HG03457 (cell line): ENCODE measurements around the gene AGAP9.
"Not testable (repeated sequence)": the region's sequence is repeated elsewhere in the genome, so short reads cannot be mapped to it uniquely, and the experiment has no call there.

Experiments
- ATAC-seq: cut with Tn5 transposase; IDR thresholded peaks from one replicate; pipeline ENCODE4 v1.9.1; 2021; ENCODE audit warnings: moderate number of reproducible peaks; ENCODE audit not compliant: unreplicated experiment

The AGAP9 gene

DNA sequence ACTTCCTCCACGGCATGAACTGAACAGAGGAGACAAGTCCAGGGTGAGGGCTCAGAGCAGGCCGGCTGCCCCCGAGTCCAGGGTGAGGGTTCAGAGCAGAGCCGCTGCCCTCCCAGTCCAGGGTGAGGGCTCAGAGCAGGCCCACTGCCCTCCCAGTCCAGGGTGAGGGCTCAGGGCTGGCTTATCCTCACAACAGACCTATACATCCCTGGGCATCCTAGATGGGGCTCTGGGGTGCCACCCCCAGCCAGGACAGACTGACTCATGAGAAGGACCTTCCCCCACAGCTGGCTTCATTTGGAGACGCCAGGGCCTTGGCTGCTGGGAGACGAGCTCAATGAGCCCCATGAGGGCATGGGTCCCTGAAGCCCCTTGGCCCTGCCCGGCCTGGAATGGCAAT lies 33.8 kb downstream of the AGAP9 start:
- ATAC-seq = not testable (repeated sequence)

DNA sequence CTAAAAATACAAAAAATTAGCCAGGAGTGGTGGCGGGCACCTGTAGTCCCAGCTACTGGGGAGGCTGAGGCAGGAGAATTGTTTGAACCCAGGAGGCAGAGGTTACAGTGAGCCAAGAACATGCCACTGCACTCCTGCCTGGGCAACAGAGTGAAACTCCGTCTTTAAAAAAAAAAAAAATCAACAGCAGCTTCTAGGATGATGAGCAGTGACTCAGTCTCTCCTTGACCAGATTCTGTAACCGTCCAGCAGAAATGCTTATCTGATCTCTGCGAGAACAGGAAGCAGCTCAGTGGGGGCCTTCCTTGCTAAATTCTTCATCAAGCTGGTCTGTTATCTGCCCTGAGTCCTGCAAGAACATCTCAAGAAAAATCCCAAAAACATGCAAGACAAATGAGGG lies 37.5 kb downstream of the AGAP9 start:
- not testable (repeated sequence) for ATAC-seq

DNA sequence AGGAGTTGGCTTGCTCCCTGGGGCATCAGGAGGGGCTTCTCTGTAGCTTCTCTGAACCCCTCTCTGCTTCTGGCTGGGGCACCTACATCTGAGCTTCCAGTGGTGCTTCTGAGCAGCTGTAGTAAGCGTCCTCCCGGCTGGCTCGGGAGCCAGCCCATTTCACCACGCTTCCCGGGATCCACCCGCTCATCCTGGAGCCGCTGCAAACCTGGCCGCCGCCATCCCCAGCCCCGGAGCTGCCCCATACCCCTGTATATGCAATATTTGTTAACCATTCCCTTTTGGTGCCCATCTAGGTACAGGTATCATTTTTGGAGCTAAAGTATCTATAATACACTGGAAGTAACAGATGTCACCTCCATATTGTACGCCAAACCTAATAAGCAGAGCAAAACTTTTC lies 38.7 kb downstream of the AGAP9 start:
- not testable (repeated sequence) for ATAC-seq

DNA sequence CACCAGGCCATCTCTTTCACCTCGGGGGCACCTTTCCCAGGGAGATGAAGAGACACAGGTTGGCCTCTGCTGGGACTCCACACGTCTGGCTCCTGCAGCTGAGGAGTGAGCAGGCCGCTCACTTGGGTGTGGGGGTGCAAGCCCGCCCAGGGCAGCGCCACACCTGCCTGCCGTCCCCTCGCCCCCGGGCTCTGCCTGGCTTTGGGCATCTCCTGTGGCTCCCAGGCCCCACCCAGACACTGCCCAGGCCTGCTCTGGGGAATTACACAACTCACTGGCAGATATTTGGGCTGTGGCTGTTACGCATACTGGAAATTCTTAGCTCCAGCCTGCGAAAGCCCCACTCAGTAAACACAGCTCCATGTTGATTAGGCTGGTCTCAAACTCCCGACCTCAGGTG lies 39.5 kb downstream of the AGAP9 start, which contains the start of gene ANXA8:
Gene ANXA8 (minus strand): TSS at position 193 of the 400 bp plus-strand sequence. CDS start 182 bp downstream, at position 11.
- ATAC-seq = not testable (repeated sequence)

DNA sequence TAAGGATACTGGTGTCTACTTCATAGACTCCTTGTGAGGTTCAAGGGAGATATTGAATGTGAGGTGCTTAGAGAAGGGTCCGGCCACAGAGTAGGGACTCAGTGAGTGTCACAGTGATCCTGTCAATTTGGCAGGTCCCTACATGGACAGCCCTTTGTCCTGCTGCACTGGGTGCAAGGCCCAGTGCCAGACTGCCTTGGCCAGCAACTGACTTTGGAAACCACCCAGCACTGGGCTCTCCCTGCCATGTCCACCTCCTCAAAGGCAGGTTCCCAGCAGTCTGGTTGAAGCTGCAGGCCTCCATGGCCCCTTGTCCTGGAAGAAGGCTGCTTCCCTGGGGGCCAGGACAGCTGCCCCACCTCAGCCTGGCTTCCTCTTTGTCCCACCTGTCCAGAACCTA lies 41.1 kb downstream of the AGAP9 start:
- ATAC-seq = not testable (repeated sequence)

DNA sequence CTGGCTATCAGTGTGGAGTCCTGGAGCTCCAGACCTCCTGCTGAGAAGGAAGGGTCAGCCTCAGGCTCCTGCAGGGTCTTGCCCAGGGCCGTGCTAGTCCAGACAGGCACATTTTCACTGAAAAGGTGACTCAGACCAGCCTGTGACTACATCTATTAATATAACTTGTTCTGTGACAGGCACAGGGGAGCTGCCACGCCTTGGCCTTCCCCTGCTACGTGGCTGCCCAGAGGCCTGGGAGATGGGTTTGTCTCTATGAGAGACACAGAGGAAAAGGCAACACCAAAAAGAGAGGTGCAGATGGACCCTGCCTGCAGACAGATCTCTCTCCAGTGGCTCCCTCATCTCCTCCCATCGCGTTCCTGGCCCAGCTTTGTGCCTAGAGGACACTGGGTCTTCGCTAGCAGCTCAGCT lies 41.7 kb downstream of the AGAP9 start:
- ATAC-seq = not testable (repeated sequence)

DNA sequence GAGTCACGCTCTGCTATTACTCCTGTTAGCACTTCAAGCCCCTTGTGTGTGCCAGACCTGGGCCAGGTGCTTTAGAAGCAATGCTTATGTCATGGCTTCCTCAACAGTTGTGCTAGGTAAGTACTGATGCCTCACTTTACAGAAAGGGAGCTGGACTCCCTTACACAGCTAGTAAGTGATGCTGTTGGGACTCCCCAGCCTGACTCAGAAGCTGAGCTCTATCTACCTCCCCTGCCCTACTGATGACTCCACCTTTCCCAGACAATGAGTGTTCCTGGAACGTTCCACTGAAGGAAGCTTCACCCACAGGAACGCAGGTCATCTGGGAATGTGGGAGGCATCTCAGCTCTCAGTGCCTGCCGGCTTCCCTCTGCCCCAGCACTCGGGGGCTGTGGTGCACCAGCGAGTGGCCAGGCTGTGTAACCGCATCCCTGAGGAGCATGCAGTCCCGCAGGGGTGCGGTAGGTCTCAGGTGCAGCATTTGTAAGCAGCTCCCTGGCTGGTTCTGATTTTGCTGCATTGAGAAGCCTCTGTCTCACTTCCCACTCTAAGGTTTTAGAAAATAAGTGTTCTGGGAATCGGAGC lies 42.2 kb downstream of the AGAP9 start:
- not testable (repeated sequence) for ATAC-seq

DNA sequence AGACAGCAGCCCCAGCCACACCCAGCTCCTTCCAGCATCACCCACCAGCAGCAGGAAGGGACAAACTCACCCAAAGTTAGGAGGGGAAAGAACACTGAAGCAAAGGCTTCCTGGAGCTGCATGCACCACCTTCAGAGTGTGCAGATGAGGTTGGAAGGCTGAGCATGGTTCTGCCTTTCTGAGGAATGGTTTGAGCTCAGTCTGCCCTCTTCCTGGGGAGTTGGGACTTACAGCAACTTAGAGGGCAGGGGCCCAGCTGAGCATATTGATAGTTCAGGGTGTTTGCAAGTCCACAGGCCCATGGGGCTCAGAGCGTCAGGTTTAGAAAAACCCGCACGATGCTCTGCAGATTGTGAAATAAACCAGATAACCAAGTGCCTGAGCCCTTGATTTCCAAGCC lies 43.3 kb downstream of the AGAP9 start:
- not testable (repeated sequence) for ATAC-seq

DNA sequence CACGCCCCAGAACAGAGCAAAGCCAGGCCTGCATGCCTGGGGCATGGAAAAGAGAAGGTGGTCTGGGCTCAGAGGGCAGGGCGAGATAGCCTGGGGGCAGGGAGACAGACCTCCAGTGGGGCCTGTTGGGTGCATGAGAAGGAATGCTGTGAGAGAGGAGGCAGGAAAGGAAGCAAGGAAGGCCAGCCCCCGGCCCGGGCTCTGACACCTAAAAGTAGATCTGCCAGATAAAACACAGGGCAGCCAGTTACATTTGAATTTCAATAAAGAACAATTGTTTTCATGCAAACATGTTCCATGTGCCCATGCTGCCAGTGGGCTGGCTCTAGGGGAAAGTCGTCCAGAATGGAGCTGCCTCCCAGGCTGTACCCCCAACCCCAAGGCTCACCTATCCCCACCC lies 45.3 kb downstream of the AGAP9 start:
- not testable (repeated sequence) for ATAC-seq

DNA sequence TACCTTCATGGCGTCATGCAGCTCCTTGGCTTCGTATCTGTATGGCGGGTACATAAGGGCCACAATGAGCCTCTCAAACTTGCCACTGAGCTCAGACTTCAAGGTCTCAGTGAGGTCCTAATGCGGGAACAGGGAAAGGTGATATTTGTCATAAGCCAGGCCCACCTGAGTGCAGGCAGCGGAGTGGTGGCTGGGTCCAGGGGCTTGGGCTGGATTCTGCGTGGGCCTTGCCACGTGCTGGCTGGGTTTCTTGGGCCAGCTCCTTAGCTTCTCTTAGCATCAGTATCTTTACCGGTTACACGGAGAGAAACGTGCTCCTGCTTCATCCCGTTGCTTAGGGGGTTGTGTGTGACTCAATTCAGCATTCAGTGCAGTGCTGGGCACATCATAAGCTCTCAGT lies 46.4 kb downstream of the AGAP9 start:
- not testable (repeated sequence) for ATAC-seq

DNA sequence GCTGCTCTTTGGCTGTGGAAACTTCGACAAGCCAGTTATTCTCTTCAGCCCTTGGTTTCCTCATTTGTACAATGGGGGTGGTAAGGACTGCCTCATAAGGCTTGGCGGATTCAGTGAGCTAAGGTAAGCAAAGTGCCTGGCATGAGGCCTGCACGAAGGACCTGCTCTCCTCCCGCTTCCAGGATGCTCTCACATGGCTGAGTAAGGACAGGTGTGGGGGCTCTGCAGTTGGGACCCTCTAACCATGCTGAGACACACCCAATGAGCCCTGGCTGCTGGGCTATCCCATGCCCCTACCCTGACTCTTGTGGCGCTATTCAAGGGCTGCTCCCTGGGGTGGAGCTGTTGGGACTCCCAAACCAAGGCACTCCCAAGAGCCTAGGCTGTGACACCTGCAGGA lies 48.3 kb downstream of the AGAP9 start:
- ATAC-seq = not testable (repeated sequence)

DNA sequence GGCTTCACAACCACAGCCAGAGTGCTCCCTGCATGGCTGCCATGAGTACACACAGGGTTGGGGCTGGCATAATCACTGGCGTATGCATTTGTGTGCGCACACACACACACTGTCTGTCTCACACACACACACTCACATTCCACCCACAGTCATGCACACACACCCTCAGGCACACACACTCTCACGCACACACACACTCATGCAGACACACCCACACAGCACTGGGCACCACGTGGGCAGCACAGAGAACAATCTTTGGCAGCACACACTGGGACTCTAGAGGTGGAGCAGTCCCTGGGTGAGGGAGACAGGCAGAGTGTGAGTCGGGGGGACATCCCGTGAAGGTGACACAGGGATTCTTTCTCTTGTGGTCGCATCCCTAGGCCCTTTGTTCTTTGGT lies 49.9 kb downstream of the AGAP9 start:
- ATAC-seq = not testable (repeated sequence)

DNA sequence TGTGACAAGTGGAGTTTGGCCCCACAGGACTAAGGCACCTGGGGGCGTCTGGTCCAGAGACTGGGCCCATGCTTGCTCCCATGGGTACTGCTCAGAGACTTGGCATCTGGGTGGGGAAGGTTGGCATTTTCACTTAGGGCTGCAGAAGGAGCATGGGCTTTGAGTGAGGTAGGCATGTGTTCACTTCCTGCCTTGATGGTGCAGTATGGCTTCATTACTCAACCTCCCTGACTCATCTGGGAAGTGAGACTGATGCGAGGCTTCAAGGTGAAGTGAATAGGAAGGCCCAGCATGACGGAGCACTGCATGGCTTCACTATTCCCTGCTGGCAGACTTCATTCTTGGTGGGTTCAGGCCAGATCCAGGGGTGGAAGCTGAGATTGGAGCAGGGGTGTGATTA lies 50.8 kb downstream of the AGAP9 start:
- not testable (repeated sequence) for ATAC-seq

DNA sequence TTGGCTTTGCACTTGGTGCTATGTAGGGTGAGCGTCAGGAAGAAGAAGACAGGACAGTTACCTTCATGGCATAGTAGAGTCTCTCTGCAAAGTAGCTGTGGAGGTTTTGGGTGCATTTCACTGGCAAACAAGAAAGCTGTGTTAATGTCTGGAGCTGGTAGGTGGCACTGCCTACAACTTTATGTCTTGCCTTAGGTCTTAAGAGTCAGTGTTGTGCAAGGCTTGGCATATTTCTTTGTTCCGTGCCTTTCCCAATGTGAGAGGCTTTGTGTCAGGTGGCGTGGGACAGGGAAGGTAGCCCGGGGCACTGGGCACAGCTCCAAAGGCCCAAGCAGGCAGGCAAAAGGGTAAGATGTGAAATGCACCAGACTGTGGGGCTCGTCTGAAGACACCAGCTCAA lies 51.4 kb downstream of the AGAP9 start:
- not testable (repeated sequence) for ATAC-seq

DNA sequence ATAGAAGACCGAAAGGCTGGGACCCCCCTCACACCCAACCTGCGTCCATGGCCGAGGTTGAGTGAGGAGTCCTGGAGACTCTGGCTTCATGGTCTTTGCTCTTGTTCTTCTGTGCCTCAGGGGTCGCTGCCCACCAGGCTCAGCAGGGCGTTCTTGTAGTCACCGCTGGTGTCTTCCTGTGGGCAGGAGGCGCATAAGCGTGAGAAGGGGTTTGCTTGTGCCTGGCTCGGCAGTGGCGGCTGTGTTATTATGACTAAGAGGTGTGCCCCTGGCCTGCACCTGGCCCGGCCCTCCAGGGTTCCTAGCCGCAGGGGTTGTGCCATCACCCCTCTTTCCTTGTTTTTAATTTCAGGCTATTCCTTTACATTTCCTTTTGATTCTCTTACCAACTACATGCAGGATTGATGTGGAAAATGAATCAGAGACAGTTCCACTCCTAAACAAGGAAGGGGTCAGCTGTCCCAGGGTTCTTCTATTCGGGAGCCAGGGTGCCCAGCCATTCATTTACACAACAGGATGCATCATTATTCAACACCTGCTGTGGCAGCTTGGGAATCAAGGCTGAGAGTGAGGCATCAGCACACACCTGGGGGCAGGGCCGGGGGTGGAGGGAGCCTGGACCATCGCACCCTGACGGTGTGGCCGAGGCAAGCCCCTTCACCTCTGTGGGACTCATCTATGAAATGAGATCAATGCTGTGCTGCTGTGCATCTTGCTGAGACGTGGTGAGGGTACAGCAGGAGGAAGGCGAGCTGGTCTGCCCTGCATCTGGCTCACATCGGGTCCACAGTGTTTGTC lies 54.5 kb downstream of the AGAP9 start:
- not testable (repeated sequence) for ATAC-seq

DNA sequence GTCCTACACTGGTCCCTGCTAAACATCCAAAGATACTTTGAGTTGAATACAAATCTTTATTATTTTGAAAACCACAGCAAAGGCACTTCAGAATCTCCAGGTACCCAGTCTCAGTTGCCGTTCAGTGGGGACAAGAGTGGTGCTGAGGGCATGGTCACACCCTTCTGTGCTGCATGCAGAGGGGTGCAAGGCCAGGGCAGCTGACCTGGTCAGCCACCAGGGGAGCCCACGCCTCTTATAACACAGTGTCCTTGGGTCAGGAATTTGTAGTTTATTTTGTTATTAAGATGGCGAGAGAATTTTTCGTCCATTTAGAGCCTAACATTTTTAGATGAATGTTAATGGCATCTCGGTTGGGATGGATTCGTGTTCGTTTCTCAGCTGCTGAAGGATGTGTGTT lies 55.5 kb downstream of the AGAP9 start:
- not testable (repeated sequence) for ATAC-seq

DNA sequence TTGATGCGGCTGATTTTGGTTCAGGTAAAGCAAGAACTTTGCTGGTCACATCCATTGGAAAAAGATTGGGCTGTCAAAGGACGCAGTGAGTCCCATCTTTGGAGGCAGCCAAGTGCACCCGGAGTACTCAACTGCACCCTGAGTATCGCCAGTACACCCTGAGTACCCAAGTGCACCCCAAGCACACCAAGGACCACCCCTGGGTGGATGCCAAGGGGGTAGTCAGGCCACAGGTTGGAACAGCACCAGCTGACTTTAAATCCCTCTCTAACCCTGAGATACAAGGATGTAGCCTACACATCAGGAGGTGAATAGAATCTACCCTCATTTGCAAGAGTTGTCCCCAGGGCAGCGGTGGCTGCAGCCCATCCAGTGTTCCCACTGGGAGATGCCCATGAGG lies 56.0 kb downstream of the AGAP9 start:
- not testable (repeated sequence) for ATAC-seq

DNA sequence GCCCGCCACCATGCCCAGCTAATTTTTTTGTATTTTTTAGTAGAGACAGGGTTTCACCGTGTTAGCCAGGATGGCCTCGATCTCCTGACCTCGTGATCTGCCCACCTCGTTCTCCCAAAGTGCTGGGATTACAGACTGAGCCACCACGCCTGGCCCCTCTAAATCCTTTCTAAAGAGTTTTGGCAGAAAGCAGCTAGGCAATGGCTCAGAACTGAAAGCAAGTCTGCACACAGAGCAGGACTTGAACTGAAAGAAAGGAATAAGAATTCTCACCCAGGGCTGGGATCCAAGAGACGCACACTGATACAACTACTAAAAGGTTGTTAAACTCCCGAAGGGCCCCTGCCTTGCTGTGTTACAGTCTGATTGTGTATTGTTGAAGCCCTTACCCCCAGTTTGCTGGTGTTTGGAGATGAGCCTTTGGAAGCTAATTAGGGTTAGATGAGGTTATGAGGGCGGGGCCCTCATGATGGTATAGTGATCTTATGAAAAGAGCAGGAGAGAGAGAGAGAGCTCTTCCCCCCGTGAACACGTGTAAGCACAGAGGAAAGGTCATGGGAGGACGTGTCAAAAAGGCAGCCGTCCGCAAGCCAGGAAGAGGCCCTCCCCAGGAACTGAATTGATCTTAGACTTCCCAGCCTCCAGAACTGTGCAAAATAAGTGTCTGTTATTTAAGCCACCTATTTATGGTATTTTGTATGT lies 58.1 kb downstream of the AGAP9 start:
- ATAC-seq = not testable (repeated sequence)

DNA sequence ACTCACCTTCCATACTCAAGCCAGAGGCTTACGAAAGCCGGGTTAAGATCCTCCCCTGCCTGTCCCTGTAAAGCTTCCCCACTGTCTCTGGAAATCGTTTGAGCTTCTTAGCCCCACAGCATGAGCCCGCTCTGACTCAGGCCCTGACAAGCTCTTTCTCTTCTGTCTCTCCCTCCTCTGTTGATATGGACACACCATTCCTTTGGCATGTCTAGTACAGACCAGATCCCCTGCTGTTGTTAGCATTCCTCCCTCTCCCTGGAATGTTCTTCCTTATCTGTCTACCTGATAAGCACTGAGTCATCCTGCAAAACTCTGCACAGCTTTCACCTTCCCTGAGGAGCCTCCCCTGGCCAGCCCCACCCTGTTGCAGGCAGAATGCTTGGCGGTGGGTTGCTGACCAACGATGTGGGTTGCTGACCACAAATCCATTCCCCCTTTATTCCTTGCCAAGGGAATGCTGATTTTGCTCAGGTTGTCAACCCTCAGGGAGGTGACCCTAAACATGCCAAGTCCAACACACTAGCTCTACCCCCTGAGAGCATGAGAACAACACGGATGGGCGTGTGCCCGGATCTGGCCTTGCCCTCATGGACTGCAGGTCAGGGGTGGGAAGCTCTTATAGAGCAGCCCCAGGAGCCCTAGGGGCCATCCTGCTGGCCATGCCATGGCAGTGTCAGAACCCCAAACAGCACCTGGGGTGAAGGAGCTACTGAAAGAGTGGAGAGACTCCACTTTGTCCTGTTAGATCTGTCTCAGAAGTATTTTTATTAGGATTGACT lies 60.7 kb downstream of the AGAP9 start:
- not testable (repeated sequence) for ATAC-seq

DNA sequence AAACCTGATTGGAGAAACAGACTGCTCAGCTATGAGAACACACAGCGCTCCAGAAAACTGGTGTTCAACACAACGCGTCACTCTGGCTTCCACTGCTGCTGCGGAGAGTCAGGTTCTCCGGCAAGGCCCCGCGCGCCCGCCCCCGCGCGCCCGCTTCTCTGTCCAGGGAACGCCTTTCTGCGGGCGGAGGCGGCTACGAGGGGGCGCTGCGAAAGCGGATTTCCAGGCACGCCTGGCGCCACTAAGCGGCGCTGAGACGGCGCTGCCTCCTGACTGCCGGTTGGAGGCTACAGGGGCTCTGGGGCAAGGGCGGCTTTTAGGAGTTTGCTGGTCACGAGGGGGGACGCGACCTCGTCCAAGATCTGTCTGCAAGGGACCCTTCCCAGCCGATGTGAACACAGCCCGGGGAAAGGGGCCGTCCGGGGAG lies 62.2 kb downstream of the AGAP9 start:
- peak; percentile 57 for ATAC-seq
